Measurements from ENCODE around the gene ADCY1. TPM values are rescaled to one million over a fixed set of nuclear protein-coding genes. Genes with fewer than 3 reads are reported as not detected.
"Not testable (repeated sequence)": the region's sequence is repeated elsewhere in the genome, so short reads cannot be mapped to it uniquely, and the experiment has no call there.

The ADCY1 gene
- total and polyA plus RNA-seq, 7 experiments from 2014 or later: 0.01 to 5.1 (median 0.01) TPM; not detected in 4

- ChIA-PET CTCF (no interaction called here), POLR2A (no interaction called here)
- no peak overlapping the region for H3K4me3 Mint-ChIP-seq
These were observed 144.5 kb downstream of the ADCY1 start for GRCh38 chr7:45718464-45719330.

GRCh38 chr7:45720989-45721388, 146.8 kb downstream of the ADCY1 start:
- Histone ChIP-seq H3K27ac (ENCODE audit: low read depth, low read length) (no peak overlapping the region), H3K27me3 (ENCODE audit: control insufficient read depth in 2 of 2, insufficient read depth in 2 of 2, low read length in 2 of 2) (no peaks in the 10 kb centered on the region), H3K9me3 (ENCODE audit: control insufficient read depth in 2 of 3, low read length in 3 of 3) (no peaks in the 10 kb centered on the region), H3K4me3 (ENCODE audit: low read length) (no peak overlapping the region), H3K36me3 (ENCODE audit: control insufficient read depth in 2 of 3, insufficient read depth in 3 of 3, low read length in 3 of 3) (peaks cover 0 to 16% (median 0%) of the 10 kb centered on the region in 3 experiments), H3K4me1 (ENCODE audit: control insufficient read depth in 2 of 2, insufficient read depth in 2 of 2, low read length in 2 of 2) (no peaks in the 10 kb centered on the region)
- peaks cover 3 to 27% (median 21%) of the 10 kb centered on the region in 5 donors for H3K36me3 Mint-ChIP-seq
- no peaks in the 10 kb centered on the region for H3K9me3 Mint-ChIP-seq
- H3K4me1 Mint-ChIP-seq: peaks cover 0 to 3% (median 0%) of the 10 kb centered on the region in 7 donors
- CTCF ChIA-PET: no interaction called here
- no peak overlapping the region for H3K4me3 Mint-ChIP-seq
- ATAC-seq (no peak), DNase-seq (no peak)
- POLR2A ChIA-PET: no interaction called here
- no peaks in the 10 kb centered on the region for H3K27me3 Mint-ChIP-seq
- peak overlapping the region in 1 of 9 donors; percentile 8 for H3K27ac Mint-ChIP-seq
- intact Hi-C loops (cut with micrococcal nuclease): no loop called here

More at GRCh38 chr7:45718464-45719330, 144.5 kb downstream of the ADCY1 start:
- DNase-seq (no peak), ATAC-seq (peak; percentile 12)
- H3K27me3 ChIP-seq (ENCODE audit: control insufficient read depth in 2 of 2, insufficient read depth in 2 of 2, low read length in 2 of 2): no peaks in the 10 kb centered on the region
- no peaks in the 10 kb centered on the region for H3K4me1 ChIP-seq (ENCODE audit: control insufficient read depth in 2 of 2, insufficient read depth in 2 of 2, low read length in 2 of 2)
- H3K27ac ChIP-seq (ENCODE audit: low read depth, low read length): no peak overlapping the region
- H3K36me3 ChIP-seq (ENCODE audit: control insufficient read depth in 2 of 3, insufficient read depth in 3 of 3, low read length in 3 of 3): no peaks in the 10 kb centered on the region
- intact Hi-C loops (cut with micrococcal nuclease): no loop called here
- no peak overlapping the region for H3K4me3 ChIP-seq (ENCODE audit: low read length)
- Mint-ChIP-seq H3K9me3 (no peaks in the 10 kb centered on the region), H3K4me1 (peaks cover 0 to 2% (median 0%) of the 10 kb centered on the region in 7 donors), H3K27ac (no peak overlapping the region), H3K27me3 (no peaks in the 10 kb centered on the region), H3K36me3 (peaks cover 0 to 5% (median 2%) of the 10 kb centered on the region in 5 donors)
- H3K9me3 ChIP-seq (ENCODE audit: control insufficient read depth in 2 of 3, low read length in 3 of 3): no peaks in the 10 kb centered on the region

GRCh38 chr7:45721686-45722598, 147.8 kb downstream of the ADCY1 start:
- DNase-seq (no peak), ATAC-seq (no peak)
- Histone ChIP-seq H3K36me3 (ENCODE audit: control insufficient read depth in 2 of 3, insufficient read depth in 3 of 3, low read length in 3 of 3) (peaks cover 0 to 22% (median 0%) of the 10 kb centered on the region in 3 experiments), H3K4me1 (ENCODE audit: control insufficient read depth in 2 of 2, insufficient read depth in 2 of 2, low read length in 2 of 2) (no peaks in the 10 kb centered on the region), H3K27me3 (ENCODE audit: control insufficient read depth in 2 of 2, insufficient read depth in 2 of 2, low read length in 2 of 2) (no peaks in the 10 kb centered on the region), H3K9me3 (ENCODE audit: control insufficient read depth in 2 of 3, low read length in 3 of 3) (no peaks in the 10 kb centered on the region), H3K4me3 (ENCODE audit: low read length) (no peak overlapping the region), H3K27ac (ENCODE audit: low read depth, low read length) (no peak overlapping the region)
- Mint-ChIP-seq H3K36me3 (peaks cover 3 to 35% (median 24%) of the 10 kb centered on the region in 5 donors), H3K9me3 (peaks cover 0 to 4% (median 0%) of the 10 kb centered on the region in 11 donors), H3K4me3 (no peak overlapping the region), H3K27ac (peak overlapping the region in 3 of 9 donors; percentile 8 to 84 (median 19)), H3K4me1 (peaks cover 0 to 3% (median 0%) of the 10 kb centered on the region in 7 donors), H3K27me3 (no peaks in the 10 kb centered on the region)
- POLR2A ChIA-PET: no interaction called here
- CTCF ChIA-PET: no interaction called here
- intact Hi-C loops (cut with micrococcal nuclease): no loop called here

- H3K36me3 ChIP-seq (ENCODE audit: control insufficient read depth in 2 of 3, insufficient read depth in 3 of 3, low read length in 3 of 3): peaks cover 0 to 35% (median 0%) of the 10 kb centered on the region in 3 experiments
- H3K4me3 Mint-ChIP-seq; H3K27me3 Mint-ChIP-seq; H3K4me3 ChIP-seq (ENCODE audit: low read length); POLR2A ChIA-PET; H3K4me1 Mint-ChIP-seq; H3K27ac ChIP-seq (ENCODE audit: low read depth, low read length); ATAC-seq; DNase-seq; H3K9me3 Mint-ChIP-seq; H3K9me3 ChIP-seq (ENCODE audit: control insufficient read depth in 2 of 3, low read length in 3 of 3); intact Hi-C loops (cut with micrococcal nuclease); CTCF ChIA-PET; H3K4me1 ChIP-seq (ENCODE audit: control insufficient read depth in 2 of 2, insufficient read depth in 2 of 2, low read length in 2 of 2); H3K27me3 ChIP-seq (ENCODE audit: control insufficient read depth in 2 of 2, insufficient read depth in 2 of 2, low read length in 2 of 2): not testable (repeated sequence)
- Mint-ChIP-seq H3K36me3 (peaks cover 11 to 56% (median 35%) of the 10 kb centered on the region in 5 donors), H3K27ac (peak overlapping the region in 1 of 9 donors; percentile 76)
These were observed 151.1 kb downstream of the ADCY1 start for GRCh38 chr7:45725231-45725630.

GRCh38 chr7:45726883-45727282, 152.7 kb downstream of the ADCY1 start:
- DNase-seq (no peak), ATAC-seq (no peak)
- intact Hi-C loops (cut with micrococcal nuclease): no loop called here
- ChIA-PET CTCF (no interaction called here), POLR2A (no interaction called here)
- Mint-ChIP-seq H3K27ac (no peak overlapping the region), H3K4me1 (peaks cover 0 to 1% (median 0%) of the 10 kb centered on the region in 7 donors), H3K4me3 (no peak overlapping the region), H3K36me3 (peaks cover 11 to 59% (median 38%) of the 10 kb centered on the region in 5 donors), H3K9me3 (peaks cover 0 to 9% (median 3%) of the 10 kb centered on the region in 11 donors), H3K27me3 (no peaks in the 10 kb centered on the region)
- Histone ChIP-seq H3K4me3 (ENCODE audit: low read length) (no peak overlapping the region), H3K36me3 (ENCODE audit: control insufficient read depth in 2 of 3, insufficient read depth in 3 of 3, low read length in 3 of 3) (peaks cover 0 to 35% (median 0%) of the 10 kb centered on the region in 3 experiments), H3K9me3 (ENCODE audit: control insufficient read depth in 2 of 3, low read length in 3 of 3) (no peaks in the 10 kb centered on the region), H3K27ac (ENCODE audit: low read depth, low read length) (no peak overlapping the region), H3K4me1 (ENCODE audit: control insufficient read depth in 2 of 2, insufficient read depth in 2 of 2, low read length in 2 of 2) (no peaks in the 10 kb centered on the region), H3K27me3 (ENCODE audit: control insufficient read depth in 2 of 2, insufficient read depth in 2 of 2, low read length in 2 of 2) (no peaks in the 10 kb centered on the region)

GRCh38 chr7:45731692-45732443, 157.7 kb downstream of the ADCY1 start:
- H3K4me3 Mint-ChIP-seq; H3K9me3 ChIP-seq (ENCODE audit: control insufficient read depth in 2 of 3, low read length in 3 of 3); H3K4me1 Mint-ChIP-seq; intact Hi-C loops (cut with micrococcal nuclease); DNase-seq; H3K27me3 ChIP-seq (ENCODE audit: control insufficient read depth in 2 of 2, insufficient read depth in 2 of 2, low read length in 2 of 2); POLR2A ChIA-PET; H3K4me1 ChIP-seq (ENCODE audit: control insufficient read depth in 2 of 2, insufficient read depth in 2 of 2, low read length in 2 of 2); H3K27me3 Mint-ChIP-seq; ATAC-seq; H3K9me3 Mint-ChIP-seq; H3K27ac ChIP-seq (ENCODE audit: low read depth, low read length); H3K4me3 ChIP-seq (ENCODE audit: low read length); CTCF ChIA-PET: not testable (repeated sequence)
- H3K36me3 Mint-ChIP-seq: peaks cover 8 to 36% (median 25%) of the 10 kb centered on the region in 5 donors
- peak overlapping the region in 1 of 9 donors; percentile 59 for H3K27ac Mint-ChIP-seq
- peaks cover 0 to 13% (median 0%) of the 10 kb centered on the region in 3 experiments for H3K36me3 ChIP-seq (ENCODE audit: control insufficient read depth in 2 of 3, insufficient read depth in 3 of 3, low read length in 3 of 3)
